Glutamatergic neuron (in vitro differentiated cells): ENCODE results near the gene SH3PXD2A. TPM values are rescaled to one million over a fixed set of nuclear protein-coding genes. Genes with fewer than 3 reads are reported as not detected.

Source experiments
- DNase-seq: peaks from one replicate; pipeline ENCODE4 v3.0.0; 2022
- H3K27ac Mint-ChIP-seq: one replicate; pipeline ENCODE4 v1.8.0; 2020; ENCODE audit warnings: mild to moderate bottlenecking, mixed read lengths, inconsistent platforms; ENCODE audit not compliant: unreplicated experiment
- H3K27me3 Mint-ChIP-seq: one replicate; pipeline ENCODE4 v1.8.0; 2020; ENCODE audit warnings: mild to moderate bottlenecking, moderate library complexity, mixed read lengths, inconsistent platforms; ENCODE audit not compliant: unreplicated experiment
- H3K36me3 Mint-ChIP-seq: one replicate; pipeline ENCODE4 v1.8.0; 2020; ENCODE audit warnings: mild to moderate bottlenecking, mixed read lengths, inconsistent platforms; ENCODE audit not compliant: unreplicated experiment
- H3K4me1 Mint-ChIP-seq: one replicate; pipeline ENCODE4 v1.8.0; 2020; ENCODE audit warnings: mild to moderate bottlenecking, low read depth, mixed read lengths, inconsistent platforms; ENCODE audit not compliant: unreplicated experiment
- H3K4me3 Mint-ChIP-seq: one replicate; pipeline ENCODE4 v1.8.0; 2020; ENCODE audit warnings: mild to moderate bottlenecking, mixed read lengths, inconsistent platforms; ENCODE audit not compliant: unreplicated experiment
- H3K9me3 Mint-ChIP-seq: one replicate; pipeline ENCODE4 v1.8.0; 2020; ENCODE audit warnings: mild to moderate bottlenecking, moderate library complexity, mixed read lengths, inconsistent platforms; ENCODE audit not compliant: unreplicated experiment
- CTCF ChIP-seq: fragments of 200-600 bp; sonication (generic); IDR thresholded peaks from one replicate; pipeline ENCODE4 v1.5.0; 2021; ENCODE audit not compliant: partially characterized antibody, unreplicated experiment
- total RNA-seq: library from RNA; stranded (reverse); fragmentation: NEBNext Ultra II Directional; extraction: Animal tissue kit (Norgen Biotek cat#: 25700); gene quantifications from one replicate; pipeline ENCODE4 v1.2.1, GENCODE V29; 2021; ENCODE audit not compliant: unreplicated experiment

SH3PXD2A gene
- total RNA-seq, 1 donor from 2014 or later = 16.7 TPM

- Mint-ChIP-seq H3K9me3 (peaks cover 5% of the 10 kb centered on the region), H3K27me3 (peaks cover 1% of the 10 kb centered on the region), H3K36me3 (peaks cover 19% of the 10 kb centered on the region), H3K4me3 (no peak overlapping the region), H3K27ac (no peak overlapping the region), H3K4me1 (no peaks in the 10 kb centered on the region)
- DNase-seq = no peak
- no peak for TF ChIP-seq CTCF
Observed at GRCh38 chr10:103590744-103591291, 264.6 kb downstream of the SH3PXD2A start.

GRCh38 chr10:103590060-103590459, 265.3 kb downstream of the SH3PXD2A start:
- H3K9me3 Mint-ChIP-seq = peaks cover 6% of the 10 kb centered on the region
- no peaks in the 10 kb centered on the region for H3K4me1 Mint-ChIP-seq
- no peak for DNase-seq
- H3K27ac Mint-ChIP-seq = no peak overlapping the region
- H3K36me3 Mint-ChIP-seq = peaks cover 19% of the 10 kb centered on the region
- H3K27me3 Mint-ChIP-seq = peaks cover 5% of the 10 kb centered on the region
- no peak overlapping the region for H3K4me3 Mint-ChIP-seq
- no peak for TF ChIP-seq CTCF

- Mint-ChIP-seq H3K4me3 (no peak overlapping the region), H3K4me1 (no peaks in the 10 kb centered on the region), H3K9me3 (peaks cover 6% of the 10 kb centered on the region), H3K27me3 (peaks cover 7% of the 10 kb centered on the region), H3K36me3 (peaks cover 19% of the 10 kb centered on the region), H3K27ac (no peak overlapping the region)
- DNase-seq = no peak
- TF ChIP-seq CTCF = no peak
Observed at GRCh38 chr10:103589074-103589630, 266.2 kb downstream of the SH3PXD2A start.

- peaks cover 10% of the 10 kb centered on the region for H3K4me1 Mint-ChIP-seq
- H3K36me3 Mint-ChIP-seq = peaks cover 29% of the 10 kb centered on the region
- no peak overlapping the region for H3K4me3 Mint-ChIP-seq
- H3K9me3 Mint-ChIP-seq = peaks cover 11% of the 10 kb centered on the region
- peaks cover 7% of the 10 kb centered on the region for H3K27me3 Mint-ChIP-seq
- H3K27ac Mint-ChIP-seq = no peak overlapping the region
- TF ChIP-seq CTCF = no peak
- no peak for DNase-seq
Observed at GRCh38 chr10:103587073-103587472, 268.3 kb downstream of the SH3PXD2A start.

- no peak for TF ChIP-seq CTCF
- no peak for DNase-seq
- H3K9me3 Mint-ChIP-seq = peaks cover 11% of the 10 kb centered on the region
- peaks cover 29% of the 10 kb centered on the region for H3K36me3 Mint-ChIP-seq
- H3K27me3 Mint-ChIP-seq = peaks cover 10% of the 10 kb centered on the region
- H3K4me1 Mint-ChIP-seq = peaks cover 18% of the 10 kb centered on the region
- H3K27ac Mint-ChIP-seq = no peak overlapping the region
- H3K4me3 Mint-ChIP-seq = no peak overlapping the region
Observed at GRCh38 chr10:103585011-103585405, 270.4 kb downstream of the SH3PXD2A start.
